GM12865 (cell line): Measurements from ENCODE around the gene MVB12B.

Experiments
- DNase-seq: peaks from one replicate; pipeline ENCODE4 v3.0.0; 2010; ENCODE audit warnings: low read depth
- H3K4me3 ChIP-seq: 2 replicates; pipeline ENCODE4 v1.5.1; 2011; ENCODE audit warnings: mild to moderate bottlenecking, low read depth, low read length, control low read depth
- TF ChIP-seq, protein P1 (sequence below): IDR thresholded peaks from 2 replicates; pipeline ENCODE4 v1.5.1; 2011; ENCODE audit warnings: low read length, control low read depth, low read depth, inconsistent platforms; ENCODE audit not compliant: insufficient read depth; ENCODE audit errors: missing control alignments

The MVB12B gene

DNA sequence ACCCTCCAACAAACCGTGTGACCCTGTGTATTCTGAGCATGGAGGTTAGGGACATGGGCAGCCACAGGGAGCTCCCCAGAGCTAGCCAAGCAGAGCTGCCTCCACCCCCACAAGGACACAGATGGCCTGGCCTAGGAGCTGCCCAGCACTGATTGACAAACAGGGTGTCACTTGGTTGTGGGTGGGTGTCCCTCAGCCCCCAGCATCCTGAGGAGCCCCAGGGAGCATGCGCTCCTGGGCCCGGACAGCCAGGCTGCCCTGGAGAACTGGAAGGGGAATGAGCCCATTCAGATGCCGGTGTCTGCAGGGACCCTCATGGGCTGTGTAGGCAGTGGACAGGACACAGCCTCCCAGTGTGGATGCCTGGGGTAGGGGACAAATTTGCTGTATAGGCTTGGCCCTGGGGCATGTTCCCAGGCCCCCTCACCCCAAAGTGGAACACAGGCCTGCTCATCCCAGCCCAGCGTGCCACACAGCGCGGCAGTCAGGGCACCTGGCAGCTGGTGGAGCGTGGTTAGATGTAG, 162.3 kb downstream of the MVB12B start:
- DNase-seq: no peak
- TF ChIP-seq, protein P1, sequence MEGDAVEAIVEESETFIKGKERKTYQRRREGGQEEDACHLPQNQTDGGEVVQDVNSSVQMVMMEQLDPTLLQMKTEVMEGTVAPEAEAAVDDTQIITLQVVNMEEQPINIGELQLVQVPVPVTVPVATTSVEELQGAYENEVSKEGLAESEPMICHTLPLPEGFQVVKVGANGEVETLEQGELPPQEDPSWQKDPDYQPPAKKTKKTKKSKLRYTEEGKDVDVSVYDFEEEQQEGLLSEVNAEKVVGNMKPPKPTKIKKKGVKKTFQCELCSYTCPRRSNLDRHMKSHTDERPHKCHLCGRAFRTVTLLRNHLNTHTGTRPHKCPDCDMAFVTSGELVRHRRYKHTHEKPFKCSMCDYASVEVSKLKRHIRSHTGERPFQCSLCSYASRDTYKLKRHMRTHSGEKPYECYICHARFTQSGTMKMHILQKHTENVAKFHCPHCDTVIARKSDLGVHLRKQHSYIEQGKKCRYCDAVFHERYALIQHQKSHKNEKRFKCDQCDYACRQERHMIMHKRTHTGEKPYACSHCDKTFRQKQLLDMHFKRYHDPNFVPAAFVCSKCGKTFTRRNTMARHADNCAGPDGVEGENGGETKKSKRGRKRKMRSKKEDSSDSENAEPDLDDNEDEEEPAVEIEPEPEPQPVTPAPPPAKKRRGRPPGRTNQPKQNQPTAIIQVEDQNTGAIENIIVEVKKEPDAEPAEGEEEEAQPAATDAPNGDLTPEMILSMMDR: no peak
- no peak overlapping the region for H3K4me3 ChIP-seq

GRCh38 chr9:126489581-126490213, 163.1 kb downstream of the MVB12B start:
- TF ChIP-seq, protein P1: no peak
- no peak for DNase-seq
- no peak overlapping the region for H3K4me3 ChIP-seq

- TF ChIP-seq, protein P1: no peak
- no peak for DNase-seq
- no peak overlapping the region for H3K4me3 ChIP-seq
Measured at GRCh38 chr9:126490214-126490631, 163.6 kb downstream of the MVB12B start.

DNA sequence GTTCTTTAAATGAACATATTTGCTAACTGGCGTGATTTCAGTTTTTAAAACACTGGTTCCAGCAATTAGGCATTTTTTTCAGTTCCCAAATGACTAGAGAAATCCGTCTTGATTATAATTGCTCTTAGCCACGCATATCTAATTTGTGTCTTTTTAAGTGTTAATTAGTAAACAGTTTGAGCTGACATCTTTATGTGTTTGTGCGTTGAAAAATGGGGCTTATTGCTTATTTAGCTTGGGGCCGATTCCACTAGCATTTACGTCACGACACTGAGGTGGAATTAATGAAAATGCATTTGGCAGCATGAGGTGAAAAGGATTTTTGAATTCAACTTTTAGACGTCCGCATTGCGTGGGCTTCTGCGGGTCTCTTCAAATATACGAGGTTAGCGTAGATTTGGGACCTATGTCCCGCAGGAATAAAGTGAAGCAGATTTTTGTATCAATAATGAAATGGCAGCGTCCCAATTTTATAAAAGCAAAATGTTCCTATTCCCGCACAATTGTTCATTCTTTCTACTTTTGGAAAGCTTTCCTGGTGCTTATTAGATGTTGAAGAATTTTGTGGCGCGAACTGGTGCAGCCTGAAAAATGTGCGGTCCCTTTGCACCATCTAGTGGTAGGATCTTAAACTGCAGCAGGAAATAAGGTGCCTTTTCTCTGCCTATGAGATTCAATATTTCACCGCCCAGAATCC, 164.4 kb downstream of the MVB12B start:
- H3K4me3 ChIP-seq: no peak overlapping the region
- DNase-seq: peak; percentile 68

GRCh38 chr9:126491568-126491879, 164.9 kb downstream of the MVB12B start:
- no peak for DNase-seq
- TF ChIP-seq, protein P1: no peak
- no peak overlapping the region for H3K4me3 ChIP-seq

More for the DNA sequence above, 164.4 kb downstream of the MVB12B start:
- TF ChIP-seq, protein P1: peak; percentile 85

DNA sequence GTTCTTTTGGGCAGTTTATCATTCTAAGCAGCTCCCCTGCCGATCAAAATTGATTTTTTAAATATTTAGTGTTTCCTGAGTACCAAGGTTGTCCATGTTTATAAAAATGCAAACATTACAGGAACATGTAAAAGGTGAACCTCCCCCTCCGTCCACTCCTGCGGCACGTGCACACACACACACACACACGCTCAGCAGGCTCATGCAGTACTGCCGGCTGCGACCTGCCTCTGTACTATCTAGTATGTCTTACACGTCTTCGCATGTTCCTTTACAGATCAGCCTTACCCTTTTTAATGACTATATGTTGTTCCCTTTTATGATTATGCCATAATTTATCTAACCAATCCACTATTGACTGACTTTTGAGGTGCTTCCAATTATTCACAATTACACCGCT, 165.3 kb downstream of the MVB12B start:
- TF ChIP-seq, protein P1: no peak
- H3K4me3 ChIP-seq: no peak overlapping the region
- DNase-seq: no peak
